GM12878 (cell line): ENCODE data around the gene SF1. TPM values are rescaled to one million over a fixed set of nuclear protein-coding genes. Genes with fewer than 3 reads are reported as not detected.

ENCODE experiments used
- CEBPB ChIP-seq, 2 experiments: fragments of 150-350 bp in 1 of 2; IDR thresholded peaks; 2 replicates each; pipeline ENCODE4 v1.6.1; 2012 to 2014; ENCODE audit warnings: low read depth in 2 of 2, low read length in 2 of 2, borderline replicate concordance in 1 of 2, inconsistent platforms in 1 of 2
- CREB1 ChIP-seq: IDR thresholded peaks from 2 replicates; pipeline ENCODE4 v1.6.1; 2012; ENCODE audit warnings: low read depth, mild to moderate bottlenecking, inconsistent platforms
- HCFC1 ChIP-seq: fragments of 150-350 bp; IDR thresholded peaks from 2 replicates; pipeline ENCODE4 v1.6.1; 2014; ENCODE audit warnings: low read length
- IKZF1 ChIP-seq: fragments of 450-650 bp; conservative IDR thresholded peaks from 2 replicates; pipeline ENCODE4 v1.6.1; 2017; ENCODE audit warnings: antibody characterized with exemption, mild to moderate bottlenecking
- KAT2A ChIP-seq: conservative IDR thresholded peaks from 2 replicates; pipeline ENCODE4 v1.6.1; 2011; ENCODE audit warnings: low read depth, low read length; ENCODE audit not compliant: control insufficient read depth
- POU2F2 ChIP-seq: IDR thresholded peaks from 3 replicates; pipeline ENCODE4 v1.6.1; 2011; ENCODE audit warnings: low read depth, mild to moderate bottlenecking, low read length, borderline replicate concordance
- RAD21 ChIP-seq: IDR thresholded peaks from 2 replicates; pipeline ENCODE4 v1.6.1; 2011; ENCODE audit warnings: mild to moderate bottlenecking, low read depth, low read length, moderate library complexity; ENCODE audit not compliant: insufficient read depth
- RCOR1 ChIP-seq: conservative IDR thresholded peaks from 2 replicates; pipeline ENCODE4 v1.6.1; 2012; ENCODE audit warnings: low read depth, low read length, improper control_type of control experiment
- RELA ChIP-seq: fragments of 450-650 bp; IDR thresholded peaks from 2 replicates; pipeline ENCODE4 v1.8.0; 2014; ENCODE audit warnings: borderline replicate concordance; ENCODE audit not compliant: partially characterized antibody
- SIN3A ChIP-seq: IDR thresholded peaks from 2 replicates; pipeline ENCODE4 v1.6.1; 2012; ENCODE audit warnings: low read depth, low read length, improper control_type of control experiment
- SMC3 ChIP-seq: IDR thresholded peaks from 2 replicates; pipeline ENCODE4 v1.6.1; 2011; ENCODE audit warnings: low read length, improper control_type of control experiment, borderline replicate concordance
- SRF ChIP-seq, 2 experiments: IDR thresholded peaks; 2 replicates each; pipeline ENCODE4 v1.6.1; 2011; ENCODE audit warnings: low read depth in 2 of 2, low read length in 2 of 2, mild to moderate bottlenecking in 1 of 2, moderate library complexity in 1 of 2
- TCF12 ChIP-seq: IDR thresholded peaks from 2 replicates; pipeline ENCODE4 v1.6.1; 2011; ENCODE audit warnings: low read depth, mild to moderate bottlenecking, low read length
- ZNF207 ChIP-seq: fragments of 450-650 bp; IDR thresholded peaks from 2 replicates; pipeline ENCODE4 v1.6.1; 2014; ENCODE audit warnings: antibody characterized with exemption, mild to moderate bottlenecking, borderline replicate concordance
- ZNF384 ChIP-seq: IDR thresholded peaks from 2 replicates; pipeline ENCODE4 v1.6.1; 2012; ENCODE audit warnings: low read depth, mild to moderate bottlenecking, low read length, improper control_type of control experiment, borderline replicate concordance
- polyA plus RNA-seq, 11 experiments: library from polyadenylated mRNA; depleted of rRNA in 4 of 11; unstranded in 6 of 11; stranded (reverse) in 5 of 11; fragments of >200 nt; fragmentation: Nextera tagmentation in 4 of 11; fragmentation: Illumina TruSeq in 1 of 11; extraction: Ambion mirVana in 4 of 11; extraction: Trizol in 1 of 11; gene quantifications; 1 replicate in 1 of 11; 2 replicates in 10 of 11; pipeline versions ENCODE4 v1.2.1 to v1.2.3, GENCODE V29; 2011 to 2016; ENCODE audit warnings: inconsistent platforms in 2 of 11, missing spikeins in 2 of 11, low read depth in 1 of 11
- total RNA-seq, 4 experiments: library from RNA; depleted of rRNA in 3 of 4; stranded (reverse); fragments of >200 nt in 3 of 4; fragmentation: Illumina TruSeq in 1 of 4; extraction: Trizol in 1 of 4; gene quantifications; 2 replicates each; pipeline versions ENCODE4 v1.2.1 to v1.2.3, GENCODE V29; 2013 to 2021
- TF ChIP-seq, protein P1 (sequence below): fragments of 450-650 bp; IDR thresholded peaks from 2 replicates; pipeline ENCODE4 v1.6.1; 2016; ENCODE audit warnings: mild to moderate bottlenecking, moderate library complexity, borderline replicate concordance

SF1 gene
- total and polyA plus RNA-seq, 10 of the 15 experiments (the other 5 are each of a cell fraction or from before 2014, with no cell fraction given), result 13.6 to 337 (median 103) TPM

DNA sequence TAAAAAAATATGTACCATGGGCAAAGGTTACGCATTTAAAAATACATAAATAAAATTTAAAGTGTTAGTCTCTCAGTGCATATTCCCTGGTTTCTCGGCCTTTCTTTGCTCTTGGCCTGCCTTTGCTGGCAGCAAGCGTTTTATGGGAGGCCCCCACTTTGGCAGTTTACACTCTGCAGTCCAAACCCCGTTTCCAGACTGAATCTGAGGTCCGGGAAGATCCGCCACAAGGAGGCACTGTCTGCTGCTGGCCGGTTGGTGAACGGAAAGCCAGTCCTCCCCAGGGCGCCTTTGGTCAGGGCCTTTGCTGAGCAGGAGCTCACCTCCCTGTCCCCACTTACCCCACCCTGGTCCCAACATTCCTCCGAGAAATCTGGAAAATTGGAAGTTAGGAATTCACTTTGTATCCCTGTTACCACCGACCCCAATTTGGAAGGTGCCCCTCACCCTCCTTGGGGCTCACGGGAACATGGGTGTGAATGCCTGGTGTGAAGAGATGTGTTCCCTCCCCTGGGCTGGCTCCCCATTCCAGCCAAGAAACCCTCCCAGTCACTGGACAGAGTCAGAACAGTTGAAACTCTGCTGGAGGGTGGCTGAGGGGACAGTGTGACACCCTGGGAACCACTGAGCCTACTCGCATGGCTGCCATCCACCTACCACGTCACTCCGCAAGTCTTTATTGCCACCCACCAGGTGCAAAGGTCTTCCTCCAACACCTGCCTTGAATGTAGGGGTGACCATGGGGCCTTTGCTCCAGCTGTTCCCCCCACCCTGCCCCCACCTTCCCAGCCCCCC, 9.4 kb upstream of the SF1 start (continued):
- TF ChIP-seq, protein P1, sequence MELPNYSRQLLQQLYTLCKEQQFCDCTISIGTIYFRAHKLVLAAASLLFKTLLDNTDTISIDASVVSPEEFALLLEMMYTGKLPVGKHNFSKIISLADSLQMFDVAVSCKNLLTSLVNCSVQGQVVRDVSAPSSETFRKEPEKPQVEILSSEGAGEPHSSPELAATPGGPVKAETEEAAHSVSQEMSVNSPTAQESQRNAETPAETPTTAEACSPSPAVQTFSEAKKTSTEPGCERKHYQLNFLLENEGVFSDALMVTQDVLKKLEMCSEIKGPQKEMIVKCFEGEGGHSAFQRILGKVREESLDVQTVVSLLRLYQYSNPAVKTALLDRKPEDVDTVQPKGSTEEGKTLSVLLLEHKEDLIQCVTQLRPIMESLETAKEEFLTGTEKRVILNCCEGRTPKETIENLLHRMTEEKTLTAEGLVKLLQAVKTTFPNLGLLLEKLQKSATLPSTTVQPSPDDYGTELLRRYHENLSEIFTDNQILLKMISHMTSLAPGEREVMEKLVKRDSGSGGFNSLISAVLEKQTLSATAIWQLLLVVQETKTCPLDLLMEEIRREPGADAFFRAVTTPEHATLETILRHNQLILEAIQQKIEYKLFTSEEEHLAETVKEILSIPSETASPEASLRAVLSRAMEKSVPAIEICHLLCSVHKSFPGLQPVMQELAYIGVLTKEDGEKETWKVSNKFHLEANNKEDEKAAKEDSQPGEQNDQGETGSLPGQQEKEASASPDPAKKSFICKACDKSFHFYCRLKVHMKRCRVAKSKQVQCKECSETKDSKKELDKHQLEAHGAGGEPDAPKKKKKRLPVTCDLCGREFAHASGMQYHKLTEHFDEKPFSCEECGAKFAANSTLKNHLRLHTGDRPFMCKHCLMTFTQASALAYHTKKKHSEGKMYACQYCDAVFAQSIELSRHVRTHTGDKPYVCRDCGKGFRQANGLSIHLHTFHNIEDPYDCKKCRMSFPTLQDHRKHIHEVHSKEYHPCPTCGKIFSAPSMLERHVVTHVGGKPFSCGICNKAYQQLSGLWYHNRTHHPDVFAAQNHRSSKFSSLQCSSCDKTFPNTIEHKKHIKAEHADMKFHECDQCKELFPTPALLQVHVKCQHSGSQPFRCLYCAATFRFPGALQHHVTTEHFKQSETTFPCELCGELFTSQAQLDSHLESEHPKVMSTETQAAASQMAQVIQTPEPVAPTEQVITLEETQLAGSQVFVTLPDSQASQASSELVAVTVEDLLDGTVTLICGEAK, result no peak
- no peak for TF ChIP-seq RELA
- TF ChIP-seq HCFC1, result no peak
- no peak for TF ChIP-seq SRF (IDR thresholded peaks at IDR 0.05; ENCODE audit: low read depth in 2 of 2, low read length in 2 of 2)
- TF ChIP-seq CREB1, result 0 out of 2 replicates have a peak, but pooled peaks have one; percentile 18
- no peak for TF ChIP-seq RCOR1
- TF ChIP-seq SIN3A, result no peak
- no peak for TF ChIP-seq TCF12
- no peak for TF ChIP-seq IKZF1
- TF ChIP-seq ZNF207, result no peak
- TF ChIP-seq POU2F2, result no peak
- TF ChIP-seq RAD21, result peak; percentile 70
- no peak for TF ChIP-seq ZNF384
- TF ChIP-seq CEBPB (IDR thresholded peaks at IDR 0.05; ENCODE audit: borderline replicate concordance in 1 of 2, low read depth in 2 of 2, low read length in 2 of 2), result no peak
- TF ChIP-seq SMC3, result peak; percentile 55; the same call in 1 of the 2 replicates
- TF ChIP-seq KAT2A, result no peak
